Omental fat pad (tissue), 4 donors: ENCODE results near the gene STIMATE. TPM values are rescaled to one million over a fixed set of nuclear protein-coding genes. Genes with fewer than 3 reads are reported as not detected.

Source experiments
- ATAC-seq: fragments of 150-250 bp; one replicate; pipeline ENCODE4 v1.9.1; 2016; ENCODE audit warnings: mild to moderate bottlenecking, moderate library complexity; ENCODE audit not compliant: low FRiP score
- DNase-seq: peaks from one replicate; pipeline ENCODE4 v3.0.0-alpha.2; 2019; ENCODE audit warnings: low spot score
- CTCF ChIP-seq, 3 donors: fragments of 450-650 bp; IDR thresholded peaks; one replicate each; pipeline ENCODE4 v1.5.1; 2016 to 2017; ENCODE audit warnings: antibody characterized with exemption in 3 of 3, mild to moderate bottlenecking in 3 of 3, moderate library complexity in 2 of 3
- total RNA-seq, 4 donors: library from RNA; depleted of rRNA; stranded (reverse); fragments of >200 nt; gene quantifications; one replicate each; pipeline ENCODE4 v1.1.0, GENCODE V29; 2016

Gene STIMATE
- total RNA-seq, 4 donors from 2014 or later: 15.1 to 34.7 (median 18.8) TPM

- ATAC-seq: no peak
- DNase-seq: no peak
- no peak for TF ChIP-seq CTCF (IDR thresholded peaks at IDR 0.05)
These were observed 105.4 kb downstream of the STIMATE start for GRCh38 chr3:52791928-52792327.

GRCh38 chr3:52791366-52791765, 106.0 kb downstream of the STIMATE start:
- no peak for DNase-seq
- TF ChIP-seq CTCF (IDR thresholded peaks at IDR 0.05): no peak
- no peak for ATAC-seq

GRCh38 chr3:52790741-52791140, 106.6 kb downstream of the STIMATE start:
- DNase-seq: no peak
- TF ChIP-seq CTCF (IDR thresholded peaks at IDR 0.05): no peak
- ATAC-seq: no peak

- no peak for TF ChIP-seq CTCF (IDR thresholded peaks at IDR 0.05)
- ATAC-seq: no peak
- DNase-seq: no peak
These were observed 107.0 kb downstream of the STIMATE start for GRCh38 chr3:52790337-52790736.

GRCh38 chr3:52789746-52790040, 107.7 kb downstream of the STIMATE start:
- TF ChIP-seq CTCF (IDR thresholded peaks at IDR 0.05): no peak
- DNase-seq: no peak

GRCh38 chr3:52788890-52789745, 108.2 kb downstream of the STIMATE start:
- TF ChIP-seq CTCF (IDR thresholded peaks at IDR 0.05): no peak
- ATAC-seq (no peak), DNase-seq (no peak)

More at GRCh38 chr3:52789746-52790040, 107.7 kb downstream of the STIMATE start:
- no peak for ATAC-seq
